Measurements from ENCODE around the gene PCCA. TPM values are rescaled to one million over a fixed set of nuclear protein-coding genes. Genes with fewer than 3 reads are reported as not detected.
"Not testable (repeated sequence)": the region's sequence is repeated elsewhere in the genome, so short reads cannot be mapped to it uniquely, and the experiment has no call there.

The PCCA gene
- total and polyA plus RNA-seq, 2 donors (not counting 1 experiment from before 2014, with no cell fraction given) = 11.2 to 73.0 TPM

DNA sequence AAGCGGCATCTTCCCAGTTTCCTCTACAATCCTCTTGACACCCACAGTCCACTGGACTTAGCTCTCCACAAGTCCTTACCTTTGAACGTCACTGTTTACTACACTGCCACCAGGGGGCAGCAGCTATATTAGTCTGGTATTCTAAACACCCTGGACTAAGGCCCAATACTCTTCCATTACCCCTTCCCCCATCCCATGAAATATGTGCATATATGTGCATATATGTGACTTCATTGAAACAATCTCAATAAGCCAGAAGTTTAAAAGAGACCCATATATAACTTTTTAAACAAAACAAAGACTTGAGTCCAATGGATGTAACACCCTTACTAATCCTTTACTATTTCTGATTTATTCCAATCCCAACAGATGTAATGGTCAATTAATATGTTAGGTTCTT is 484.2 kb downstream of the PCCA start:
- Histone ChIP-seq H3K4me3 (replicated peaks in 1 of 4; ENCODE audit: control extremely low read depth in 1 of 4, insufficient read depth in 1 of 4, low read depth in 3 of 4, low read length in 4 of 4) (no peak overlapping the region), H3K27ac (ENCODE audit: insufficient read depth, low read length) (no peak overlapping the region), H2AFZ (ENCODE audit: low read length) (no peak overlapping the region), H3K9me3 (ENCODE audit: control insufficient read depth, insufficient read depth, low read depth, low read length) (no peaks in the 10 kb centered on the region), H3K4me2 (ENCODE audit: extremely low read depth, insufficient read depth, low read length) (no peak overlapping the region), H3K9ac (ENCODE audit: insufficient read depth, low read length) (no peak overlapping the region), H3K36me3 (ENCODE audit: control insufficient read depth, insufficient read depth, low read length) (no peaks in the 10 kb centered on the region), H3K79me2 (ENCODE audit: control insufficient read depth, insufficient read depth, low read length) (no peaks in the 10 kb centered on the region), H4K20me1 (ENCODE audit: control insufficient read depth, extremely low read depth, insufficient read depth, low read length) (no peaks in the 10 kb centered on the region), H3K27me3 (ENCODE audit: control insufficient read depth, insufficient read depth, low read length) (no peaks in the 10 kb centered on the region), H3K4me1 (ENCODE audit: control insufficient read depth, extremely low read depth, insufficient read depth, low read length) (no peaks in the 10 kb centered on the region)
- TF ChIP-seq, protein P1, sequence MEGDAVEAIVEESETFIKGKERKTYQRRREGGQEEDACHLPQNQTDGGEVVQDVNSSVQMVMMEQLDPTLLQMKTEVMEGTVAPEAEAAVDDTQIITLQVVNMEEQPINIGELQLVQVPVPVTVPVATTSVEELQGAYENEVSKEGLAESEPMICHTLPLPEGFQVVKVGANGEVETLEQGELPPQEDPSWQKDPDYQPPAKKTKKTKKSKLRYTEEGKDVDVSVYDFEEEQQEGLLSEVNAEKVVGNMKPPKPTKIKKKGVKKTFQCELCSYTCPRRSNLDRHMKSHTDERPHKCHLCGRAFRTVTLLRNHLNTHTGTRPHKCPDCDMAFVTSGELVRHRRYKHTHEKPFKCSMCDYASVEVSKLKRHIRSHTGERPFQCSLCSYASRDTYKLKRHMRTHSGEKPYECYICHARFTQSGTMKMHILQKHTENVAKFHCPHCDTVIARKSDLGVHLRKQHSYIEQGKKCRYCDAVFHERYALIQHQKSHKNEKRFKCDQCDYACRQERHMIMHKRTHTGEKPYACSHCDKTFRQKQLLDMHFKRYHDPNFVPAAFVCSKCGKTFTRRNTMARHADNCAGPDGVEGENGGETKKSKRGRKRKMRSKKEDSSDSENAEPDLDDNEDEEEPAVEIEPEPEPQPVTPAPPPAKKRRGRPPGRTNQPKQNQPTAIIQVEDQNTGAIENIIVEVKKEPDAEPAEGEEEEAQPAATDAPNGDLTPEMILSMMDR (conservative IDR thresholded peaks at IDR 0.05 in 1 of 2, IDR thresholded peaks at IDR 0.05 in 1 of 2; ENCODE audit: low read depth in 1 of 2, low read length in 2 of 2) = peak; percentile 68 to 76
- TF ChIP-seq EZH2 (IDR thresholded peaks at IDR 0.05; ENCODE audit: low read length, missing control alignments) = no peak
- DNase-seq (ENCODE audit: low read depth in 2 of 2) = peak; percentile 74 to 82

DNA sequence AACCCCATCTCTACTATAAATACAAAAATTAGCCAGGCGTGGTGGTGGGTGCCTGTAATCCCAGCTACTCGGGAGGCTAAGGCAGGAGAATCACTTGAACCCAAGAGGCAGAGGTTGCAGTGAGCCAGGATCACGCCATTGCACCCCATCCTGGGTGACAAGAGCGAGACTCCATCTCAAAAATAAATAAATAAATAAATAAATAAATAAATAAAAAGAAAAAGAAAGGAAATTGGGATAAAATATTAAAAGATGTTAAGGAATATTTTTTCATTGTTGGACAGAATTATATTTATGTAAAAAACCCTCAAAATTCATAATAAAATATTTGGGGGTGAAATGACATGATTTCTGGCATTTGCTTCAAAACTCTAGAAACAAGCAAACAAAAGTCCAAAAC is 488.3 kb downstream of the PCCA start:
- H3K79me2 ChIP-seq (ENCODE audit: control insufficient read depth, insufficient read depth, low read length); H3K27ac ChIP-seq (ENCODE audit: insufficient read depth, low read length); H3K9me3 ChIP-seq (ENCODE audit: control insufficient read depth, insufficient read depth, low read depth, low read length); H3K4me1 ChIP-seq (ENCODE audit: control insufficient read depth, extremely low read depth, insufficient read depth, low read length); DNase-seq (ENCODE audit: low read depth in 2 of 2); H3K4me2 ChIP-seq (ENCODE audit: extremely low read depth, insufficient read depth, low read length); H3K36me3 ChIP-seq (ENCODE audit: control insufficient read depth, insufficient read depth, low read length); H3K4me3 ChIP-seq (replicated peaks in 1 of 4; ENCODE audit: control extremely low read depth in 1 of 4, insufficient read depth in 1 of 4, low read depth in 3 of 4, low read length in 4 of 4); H3K9ac ChIP-seq (ENCODE audit: insufficient read depth, low read length); H3K27me3 ChIP-seq (ENCODE audit: control insufficient read depth, insufficient read depth, low read length); H2AFZ ChIP-seq (ENCODE audit: low read length); H4K20me1 ChIP-seq (ENCODE audit: control insufficient read depth, extremely low read depth, insufficient read depth, low read length): not testable (repeated sequence)

Other genes with a start within 250 kb of the PCCA start
- not detected in 2 replicates for gene ZIC5, start 117.3 kb upstream of the PCCA start, total RNA-seq
- not detected in 2 replicates for gene ZIC5, start 117.3 kb upstream of the PCCA start, polyA plus RNA-seq
- not detected in 2 replicates for gene ZIC2, start 107.3 kb upstream of the PCCA start, total RNA-seq
- not detected in 2 replicates for gene ZIC2, start 107.3 kb upstream of the PCCA start, polyA plus RNA-seq